Kidney (tissue), 14 donors: Measurements from ENCODE around the gene HDAC6. TPM values are rescaled to one million over a fixed set of nuclear protein-coding genes. Genes with fewer than 3 reads are reported as not detected.
A peak's percentile ranks its signal among the peaks of the same experiment; 100 is the strongest.

Source experiments
- DNase-seq, 5 donors: peaks; one replicate each; pipeline ENCODE4 v3.0.0-alpha.2; 2013 to 2020
- FAIRE-seq: peaks from 2 replicates; lab custom pipeline; 2012; peaks lifted over from hg19 to GRCh38; lab: Jason Lieb, UNC
- H3K27ac ChIP-seq, 2 donors: one replicate each; pipeline ENCODE4 v1.7.0; 2013; ENCODE audit warnings: low read depth in 2 of 2, low read length in 2 of 2, inconsistent platforms in 1 of 2
- H3K27me3 ChIP-seq: one replicate; pipeline ENCODE4 v1.7.1; 2013; ENCODE audit warnings: low read length, inconsistent platforms; ENCODE audit not compliant: control insufficient read depth, insufficient read depth
- H3K36me3 ChIP-seq, 3 donors: one replicate each; pipeline versions ENCODE4 v1.7.0 to v1.7.1; 2013; ENCODE audit warnings: low read length in 3 of 3, control low read depth in 1 of 3, inconsistent platforms in 1 of 3; ENCODE audit not compliant: insufficient read depth in 3 of 3, control insufficient read depth in 2 of 3
- H3K4me1 ChIP-seq, 3 donors: one replicate each; pipeline versions ENCODE4 v1.7.0 to v1.7.1; 2013; ENCODE audit warnings: low read length in 3 of 3, inconsistent platforms in 1 of 3, low read depth in 1 of 3; ENCODE audit not compliant: control insufficient read depth in 2 of 3, insufficient read depth in 2 of 3
- H3K4me3 ChIP-seq, 3 donors: one replicate each; pipeline versions ENCODE4 v1.7.0 to v1.8.1; 2013; ENCODE audit warnings: low read length in 3 of 3, control low read depth in 1 of 3, inconsistent platforms in 1 of 3
- H3K9ac ChIP-seq, 3 donors: one replicate each; pipeline versions ENCODE4 v1.7.0 to v1.7.1; 2013; ENCODE audit warnings: low read length in 3 of 3, control low read depth in 1 of 3, inconsistent platforms in 1 of 3
- H3K9me3 ChIP-seq, 3 donors: one replicate each; pipeline versions ENCODE4 v1.7.0 to v1.7.1; 2013; ENCODE audit warnings: low read length in 3 of 3, control low read depth in 1 of 3, inconsistent platforms in 1 of 3; ENCODE audit not compliant: control insufficient read depth in 2 of 3, insufficient read depth in 1 of 3
- intact Hi-C: fragments of 100-400 bp; cut with DNase I; formaldehyde crosslinking; loops from one replicate; pipeline ENCODE4 v1.11.1; 2022
- polyA plus RNA-seq: library from polyadenylated mRNA; stranded (reverse); fragments of 350-450 nt; fragmentation: Illumina TruSeq; extraction: RNeasy Lipid Tissue Mini Kit (QIAGEN cat#74804); gene quantifications from one replicate; pipeline ENCODE4 v1.2.3, GENCODE V29; 2014; ENCODE audit warnings: low read depth, low replicate concordance; ENCODE audit not compliant: insufficient read depth
- total RNA-seq: library from RNA; stranded (reverse); fragmentation: NEBNext Ultra II Directional; extraction: Animal tissue kit (Norgen Biotek cat#: 25700); gene quantifications from one replicate; pipeline ENCODE4 v1.2.1, GENCODE V29; 2021
- TF ChIP-seq, protein P1 (sequence below): IDR thresholded peaks from 3 replicates; pipeline ENCODE4 v1.5.1; 2012; ENCODE audit warnings: mild to moderate bottlenecking, moderate library complexity, borderline replicate concordance; ENCODE audit not compliant: insufficient read depth; ENCODE audit errors: extremely low read depth
- donor health status: control.
- donor health status: control.
- donor health status: control.
- donor health status: control.
- donor health status: control.
- donor health status: DM: yes; HTN: yes; CAD: no.
- donor health status: Normal renal cell carcinoma (clear cell type).

The HDAC6 gene
- total and polyA plus RNA-seq, 2 donors from 2014 or later = 96.9 to 123 TPM

DNA sequence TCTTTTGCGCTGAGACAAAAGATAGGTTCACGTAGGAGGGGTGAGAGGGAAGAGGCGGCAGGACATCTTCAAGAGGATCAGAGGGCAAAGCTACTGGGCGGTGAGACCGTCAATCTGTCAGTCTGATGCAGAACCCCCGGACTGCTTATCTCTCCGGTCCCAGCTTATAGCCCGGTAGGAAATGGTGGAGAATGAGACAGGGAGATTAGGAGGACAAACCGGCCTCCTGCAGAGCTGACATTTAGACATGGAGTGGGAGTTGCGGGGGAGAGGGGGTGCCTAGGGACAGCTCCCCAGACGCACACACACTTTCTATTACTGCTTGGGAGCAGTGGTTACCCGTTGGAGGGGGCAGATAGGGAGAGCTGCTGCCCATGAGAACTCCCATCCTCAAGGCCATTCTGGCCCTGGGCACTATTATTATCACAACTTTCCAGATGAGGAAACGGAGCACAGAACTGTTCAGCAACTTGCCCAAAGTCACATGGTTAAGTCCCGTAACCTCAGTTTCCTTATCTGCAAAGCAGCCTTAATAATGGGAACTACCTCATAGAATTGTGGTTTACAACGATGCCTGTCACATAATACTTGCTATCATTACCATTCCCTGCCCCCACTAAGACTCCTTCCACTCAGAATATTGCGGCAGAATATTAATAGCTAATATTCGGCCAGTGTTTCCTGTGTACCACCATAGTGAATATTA lies 1.1 kb upstream of the HDAC6 start:
- Histone ChIP-seq H3K27me3 (no peaks in the 10 kb centered on the region), H3K27ac (peak overlapping the region; percentile 78 to 86), H3K4me1 (peaks cover 0 to 5% (median 2%) of the 10 kb centered on the region in 3 donors), H3K9me3 (no peaks in the 10 kb centered on the region), H3K4me3 (peak overlapping the region; percentile 53 to 92 (median 83)), H3K36me3 (peaks cover 0 to 4% (median 0%) of the 10 kb centered on the region in 3 donors), H3K9ac (peak overlapping the region in 2 of 3 donors; percentile 81 to 89)
- intact Hi-C loops = no loop called here
- FAIRE-seq = no peak
- TF ChIP-seq, protein P1, sequence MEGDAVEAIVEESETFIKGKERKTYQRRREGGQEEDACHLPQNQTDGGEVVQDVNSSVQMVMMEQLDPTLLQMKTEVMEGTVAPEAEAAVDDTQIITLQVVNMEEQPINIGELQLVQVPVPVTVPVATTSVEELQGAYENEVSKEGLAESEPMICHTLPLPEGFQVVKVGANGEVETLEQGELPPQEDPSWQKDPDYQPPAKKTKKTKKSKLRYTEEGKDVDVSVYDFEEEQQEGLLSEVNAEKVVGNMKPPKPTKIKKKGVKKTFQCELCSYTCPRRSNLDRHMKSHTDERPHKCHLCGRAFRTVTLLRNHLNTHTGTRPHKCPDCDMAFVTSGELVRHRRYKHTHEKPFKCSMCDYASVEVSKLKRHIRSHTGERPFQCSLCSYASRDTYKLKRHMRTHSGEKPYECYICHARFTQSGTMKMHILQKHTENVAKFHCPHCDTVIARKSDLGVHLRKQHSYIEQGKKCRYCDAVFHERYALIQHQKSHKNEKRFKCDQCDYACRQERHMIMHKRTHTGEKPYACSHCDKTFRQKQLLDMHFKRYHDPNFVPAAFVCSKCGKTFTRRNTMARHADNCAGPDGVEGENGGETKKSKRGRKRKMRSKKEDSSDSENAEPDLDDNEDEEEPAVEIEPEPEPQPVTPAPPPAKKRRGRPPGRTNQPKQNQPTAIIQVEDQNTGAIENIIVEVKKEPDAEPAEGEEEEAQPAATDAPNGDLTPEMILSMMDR = no peak
- peak in 1 of 5 donors; percentile 12 for DNase-seq

DNA sequence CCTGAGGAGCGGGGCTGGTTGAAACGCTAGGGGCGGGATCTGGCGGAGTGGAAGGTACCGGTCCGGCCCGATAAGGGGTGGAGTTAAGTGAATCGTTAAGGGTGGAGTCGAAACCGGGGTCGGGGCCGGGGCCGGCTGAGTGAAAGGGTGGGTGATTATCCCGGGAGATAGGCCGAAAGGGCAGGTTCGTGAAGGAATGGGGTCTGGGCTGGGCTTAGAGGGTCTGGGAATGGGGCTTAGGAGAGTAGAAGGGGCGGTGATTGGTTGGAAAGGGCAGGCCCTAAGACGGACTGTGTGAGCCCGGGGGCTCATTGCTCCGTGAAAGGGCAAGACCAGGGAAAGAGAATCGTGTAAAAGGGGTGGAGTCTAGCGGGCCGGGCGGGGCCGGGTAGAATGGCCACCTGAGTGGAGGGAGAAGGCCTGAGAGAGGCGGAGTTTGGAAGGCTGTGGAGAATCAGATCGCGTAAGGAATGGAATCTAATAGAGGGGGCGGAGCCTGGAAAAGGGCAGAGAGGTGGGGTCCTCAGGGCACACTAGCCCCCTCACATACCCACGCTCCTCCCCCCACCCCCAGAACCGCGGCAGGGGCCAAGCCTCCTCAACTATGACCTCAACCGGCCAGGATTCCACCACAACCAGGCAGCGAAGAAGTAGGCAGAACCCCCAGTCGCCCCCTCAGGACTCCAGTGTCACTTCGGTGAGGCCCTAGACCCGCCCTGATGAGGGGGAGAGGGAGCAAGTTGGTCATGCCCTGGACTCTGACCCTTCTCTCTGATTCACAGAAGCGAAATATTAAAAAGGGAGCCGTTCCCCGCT lies 430 bp downstream of the HDAC6 start:
- intact Hi-C loops = no loop called here
- peaks cover 0 to 5% (median 2%) of the 10 kb centered on the region in 3 donors for H3K4me1 ChIP-seq
- H3K36me3 ChIP-seq = peaks cover 0 to 4% (median 0%) of the 10 kb centered on the region in 3 donors
- peak overlapping the region; percentile 64 to 73 (median 68) for H3K4me3 ChIP-seq
- TF ChIP-seq, protein P1 = no peak
- FAIRE-seq (no peak), DNase-seq (peak; percentile 88 to 94 (median 92))
- peak overlapping the region; percentile 95 to 96 for H3K27ac ChIP-seq
- peak overlapping the region; percentile 65 to 95 (median 71) for H3K9ac ChIP-seq
- H3K9me3 ChIP-seq = no peaks in the 10 kb centered on the region
- no peaks in the 10 kb centered on the region for H3K27me3 ChIP-seq

DNA sequence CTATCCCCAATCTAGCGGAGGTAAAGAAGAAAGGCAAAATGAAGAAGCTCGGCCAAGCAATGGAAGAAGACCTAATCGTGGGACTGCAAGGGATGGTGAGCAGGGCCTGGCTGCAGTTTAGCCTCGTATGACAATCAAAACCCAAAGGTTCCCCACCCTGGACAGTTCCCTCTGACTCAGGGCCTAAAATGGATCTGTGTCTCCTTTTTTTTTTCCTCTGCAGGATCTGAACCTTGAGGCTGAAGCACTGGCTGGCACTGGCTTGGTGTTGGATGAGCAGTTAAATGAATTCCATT lies 986 bp downstream of the HDAC6 start:
- Histone ChIP-seq H3K9me3 (no peaks in the 10 kb centered on the region), H3K27me3 (no peaks in the 10 kb centered on the region), H3K4me3 (peak overlapping the region in 2 of 3 donors; percentile 64 to 68), H3K4me1 (peaks cover 0 to 5% (median 2%) of the 10 kb centered on the region in 3 donors), H3K36me3 (peaks cover 0 to 4% (median 0%) of the 10 kb centered on the region in 3 donors), H3K27ac (peak overlapping the region; percentile 95 to 96), H3K9ac (peak overlapping the region in 1 of 3 donors; percentile 65)
- FAIRE-seq (no peak), DNase-seq (no peak)
- intact Hi-C loops = no loop called here
- TF ChIP-seq, protein P1 = no peak
